Measurements from ENCODE around the gene KIF26A.
"Not testable (repeated sequence)": the region's sequence is repeated elsewhere in the genome, so short reads cannot be mapped to it uniquely, and the experiment has no call there.

The KIF26A gene

GRCh38 chr14:104145826-104146601, 7.6 kb downstream of the KIF26A start:
- no peak for DNase-seq

DNA sequence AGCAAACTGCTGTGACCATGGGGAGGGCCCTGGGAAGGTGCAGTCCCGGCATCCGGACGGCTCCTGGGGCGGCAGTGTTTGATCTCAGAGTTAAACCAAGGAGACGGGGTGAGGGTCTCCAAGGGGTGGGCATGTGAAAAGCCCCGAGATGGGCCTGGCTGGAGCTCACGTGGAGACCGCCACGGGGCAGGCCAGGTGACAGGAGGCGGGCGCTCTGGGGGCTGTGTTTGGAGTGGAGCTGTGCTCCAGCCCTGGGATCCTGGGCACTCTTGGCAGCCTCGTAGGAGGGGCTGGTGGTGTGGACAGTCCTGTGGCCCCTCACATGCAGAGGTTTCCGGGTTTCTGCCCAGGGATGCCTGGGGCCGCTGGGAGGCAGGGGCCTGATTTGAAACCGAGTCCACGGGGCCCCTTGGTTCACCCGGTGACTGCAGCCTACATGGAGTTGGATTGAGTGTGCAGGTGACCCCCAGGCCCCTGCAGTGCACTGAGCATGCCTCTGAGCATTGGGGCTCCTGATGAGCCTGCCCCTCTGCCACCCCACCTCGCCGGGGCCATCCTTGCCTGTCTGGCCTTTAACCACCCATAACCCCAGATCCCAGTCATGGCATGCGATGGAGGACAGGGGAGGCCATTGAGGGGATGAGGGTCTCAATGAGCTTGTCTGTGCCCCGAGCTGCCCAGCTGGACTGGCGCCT, 8.4 kb downstream of the KIF26A start:
- DNase-seq: no peak

GRCh38 chr14:104147346-104148125, 9.1 kb downstream of the KIF26A start:
- DNase-seq: no peak

DNA sequence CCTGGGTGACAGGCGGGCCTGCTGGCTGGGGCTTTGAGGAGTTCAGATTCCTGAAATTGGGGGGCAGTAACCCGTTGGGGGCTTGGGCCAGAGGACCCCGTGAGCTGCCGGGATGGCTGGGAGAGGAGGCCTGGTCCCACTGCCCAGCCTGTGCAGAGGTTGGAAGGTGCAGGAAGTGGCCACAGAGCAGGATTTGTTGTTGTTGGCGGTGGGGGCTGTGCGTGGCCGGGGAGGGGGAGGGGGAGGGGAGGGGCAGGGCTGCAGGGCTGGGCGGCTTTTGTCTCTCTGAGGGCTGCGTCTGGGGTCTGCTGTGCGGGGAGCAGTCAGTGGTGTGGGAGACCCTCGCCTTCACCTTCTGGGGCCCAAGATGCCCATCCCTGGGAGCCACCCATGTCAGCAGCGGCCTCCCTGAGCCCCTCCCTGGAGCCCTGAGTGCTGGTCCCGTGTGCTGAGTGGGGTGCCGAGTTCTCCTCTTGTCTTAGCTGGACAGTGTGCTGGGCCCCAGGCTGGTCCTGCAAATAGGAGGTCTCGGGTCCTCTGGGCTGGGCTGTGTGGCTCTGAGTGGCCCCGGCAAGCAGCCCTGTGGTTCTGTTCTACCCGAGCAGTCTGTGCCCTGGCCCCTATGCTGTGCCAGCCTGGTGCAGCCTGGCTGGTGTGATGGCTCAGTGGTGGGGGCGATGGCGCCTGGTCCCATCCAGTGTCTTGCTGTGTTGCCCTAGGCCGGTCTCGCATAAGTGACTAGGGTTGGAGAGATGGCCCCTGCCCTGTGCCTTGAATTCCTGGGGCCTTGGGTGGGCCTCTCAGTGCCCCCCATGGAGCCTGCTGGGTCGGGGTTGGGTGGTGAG, 10.3 kb downstream of the KIF26A start:
- DNase-seq: no peak

DNA sequence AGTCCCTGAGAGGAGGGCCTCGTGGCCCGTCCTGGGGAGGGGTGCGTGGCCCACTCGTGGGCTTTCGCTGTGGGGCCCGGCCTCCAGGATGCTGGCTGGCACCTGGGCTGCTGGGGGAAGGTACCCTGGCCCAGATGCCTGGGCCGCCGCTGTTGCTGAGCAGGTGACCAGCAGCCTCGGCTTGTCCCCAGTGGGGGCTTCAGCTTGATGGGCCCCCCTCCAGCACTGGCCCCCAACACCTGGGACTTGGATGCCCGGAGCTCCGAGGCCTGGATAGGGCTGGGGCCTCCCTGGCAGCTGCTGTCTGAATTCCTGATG, 10.8 kb downstream of the KIF26A start:
- DNase-seq: no peak

DNA sequence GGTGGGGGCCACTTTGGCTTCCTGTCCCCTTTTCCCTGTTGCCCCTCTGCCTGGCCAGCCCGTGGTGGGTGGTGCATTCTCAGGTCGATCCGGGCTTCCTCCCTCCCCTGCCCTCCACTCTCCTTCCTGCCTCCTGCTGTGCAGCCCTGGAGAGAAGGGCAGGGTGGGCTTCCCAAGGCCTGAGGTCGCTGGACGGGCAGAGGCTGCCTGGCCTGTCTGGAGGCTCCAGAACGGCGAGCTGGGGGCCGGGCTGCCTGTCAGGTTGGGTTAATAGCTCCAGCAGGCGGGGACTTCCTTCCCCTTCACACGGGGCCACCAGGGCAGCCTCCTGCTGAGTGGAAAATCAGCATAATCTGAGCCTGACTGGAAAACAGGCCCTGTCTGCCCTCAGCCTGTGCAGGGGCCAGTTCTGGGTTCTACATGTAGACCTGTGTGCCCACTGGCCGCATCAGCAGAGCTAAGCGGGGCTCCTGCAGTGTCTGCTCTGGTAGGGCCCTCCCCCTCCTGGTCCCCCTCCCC, 11.3 kb downstream of the KIF26A start:
- DNase-seq: no peak

- DNase-seq: no peak
Observed at GRCh38 chr14:104150136-104151025, 12.0 kb downstream of the KIF26A start.

DNA sequence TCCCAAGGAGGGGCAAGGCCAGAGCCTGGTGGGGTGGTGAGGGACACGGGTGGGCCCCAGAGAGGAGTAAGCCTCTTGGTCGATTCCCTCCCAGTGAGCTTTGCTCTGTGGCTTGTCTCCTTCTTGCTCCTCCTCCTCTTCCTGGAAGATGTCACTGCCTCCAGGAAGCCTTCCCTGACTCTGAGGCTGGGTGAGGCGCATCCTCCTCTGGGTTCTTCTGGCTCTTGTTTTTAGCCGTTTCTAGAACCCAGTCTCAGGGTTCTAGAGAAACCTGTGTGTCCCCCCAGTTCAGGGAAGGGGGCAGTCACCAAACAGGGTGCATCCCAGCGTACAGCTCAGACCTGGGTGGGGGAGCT, 12.6 kb downstream of the KIF26A start:
- DNase-seq: no peak

DNA sequence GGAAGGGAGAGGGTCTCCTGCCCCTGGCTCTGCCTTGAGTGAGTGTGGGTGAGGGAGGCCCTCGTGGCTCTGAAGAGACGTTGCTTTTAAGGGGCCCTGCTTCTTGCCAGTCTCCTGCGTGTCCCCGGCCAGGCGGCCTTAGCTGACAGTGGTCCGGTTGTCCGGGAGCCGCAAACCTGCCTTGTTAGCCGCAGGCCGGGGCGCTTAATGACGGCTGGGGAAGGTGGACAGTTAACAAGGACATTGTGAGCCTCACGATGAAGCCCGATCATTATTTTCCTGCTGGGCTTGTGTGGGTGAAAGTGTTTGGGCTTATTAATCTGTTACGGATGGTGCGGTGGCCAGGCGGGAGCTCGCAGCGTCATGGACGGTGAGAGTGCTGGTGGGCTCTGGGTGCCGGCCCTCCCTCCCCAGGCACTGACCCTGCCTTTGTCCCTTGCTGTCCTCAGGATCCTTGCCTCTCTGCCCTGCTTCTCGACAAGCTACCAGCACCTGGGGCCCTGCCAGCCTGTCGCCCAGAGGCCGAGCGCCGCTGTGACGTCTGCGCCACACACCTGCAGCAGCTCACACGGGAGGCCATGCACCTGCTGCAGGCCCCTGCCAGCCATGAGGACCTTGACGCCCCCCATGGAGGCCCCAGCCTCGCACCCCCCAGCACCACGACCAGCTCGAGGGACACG, 13.3 kb downstream of the KIF26A start:
- DNase-seq: no peak

DNA sequence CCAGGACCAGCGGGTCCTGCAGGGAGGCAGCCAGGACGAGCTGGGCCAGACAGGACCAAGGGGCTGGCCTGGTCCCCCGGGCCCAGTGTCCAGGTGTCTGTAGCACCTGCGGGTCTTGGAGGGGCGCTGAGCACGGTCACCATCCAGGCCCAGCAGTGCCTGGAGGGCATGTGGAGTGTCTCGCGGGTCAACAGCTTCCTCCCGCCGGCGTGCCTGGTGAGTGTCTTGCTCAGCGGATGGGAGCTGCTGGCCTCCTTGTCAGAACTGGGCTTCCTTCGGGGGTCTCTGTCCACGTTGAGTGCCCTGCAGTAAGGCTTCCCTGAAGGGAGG, 13.8 kb downstream of the KIF26A start:
- DNase-seq: no peak

DNA sequence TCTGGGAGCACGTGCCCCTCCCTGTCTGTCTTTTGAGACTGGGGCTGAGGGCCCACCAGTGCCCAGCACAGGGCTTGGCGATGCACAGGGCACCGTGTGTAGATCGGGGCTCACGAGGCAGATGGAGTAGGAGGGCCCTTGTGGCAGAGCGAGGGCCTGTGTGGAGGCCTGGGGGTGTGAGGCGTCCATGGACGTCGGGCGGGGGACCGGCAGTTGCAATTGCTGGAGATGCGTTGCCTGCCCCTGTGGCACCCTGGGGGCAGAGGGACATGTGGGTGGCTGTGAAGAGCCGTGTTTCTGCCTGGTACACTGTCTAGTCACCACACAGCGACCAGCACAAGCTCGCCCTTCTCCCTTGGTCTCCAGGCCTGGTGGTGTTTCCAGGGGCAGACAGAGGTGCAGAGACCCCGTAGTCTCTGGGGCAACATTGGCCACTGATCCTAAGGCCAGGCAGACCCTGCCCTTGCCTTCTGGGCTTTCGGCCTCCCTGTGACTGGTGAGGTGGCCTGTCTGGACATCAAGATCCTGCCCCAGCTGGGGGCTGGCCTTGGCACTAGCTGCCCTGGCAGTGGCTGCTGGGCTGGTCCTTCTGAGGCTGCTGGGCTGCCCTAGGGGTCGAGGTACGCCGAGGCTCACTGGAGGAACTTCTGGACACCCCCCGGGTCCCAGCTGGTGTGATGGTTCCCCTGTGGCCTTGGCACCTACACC, 14.5 kb downstream of the KIF26A start:
- no peak for DNase-seq

DNA sequence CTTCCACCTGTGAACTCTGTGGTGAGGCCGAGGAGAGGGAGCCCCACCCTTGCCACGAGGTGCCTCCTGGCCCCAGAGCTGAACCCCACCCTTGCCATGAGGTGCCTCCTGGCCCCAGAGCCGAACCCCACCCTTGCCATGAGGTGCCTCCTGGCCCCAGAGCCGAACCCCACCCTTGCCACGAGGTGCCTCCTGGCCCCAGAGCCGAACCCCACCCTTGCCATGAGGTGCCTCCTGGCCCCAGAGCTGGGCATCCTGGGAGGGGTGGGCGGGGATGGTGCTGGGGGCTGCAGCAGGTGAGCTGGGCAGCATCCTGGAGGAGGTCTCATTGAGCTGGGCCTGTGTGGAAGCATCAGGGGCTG, 15.0 kb downstream of the KIF26A start:
- DNase-seq: not testable (repeated sequence)

- DNase-seq: no peak
Observed at GRCh38 chr14:104154246-104154645, 15.9 kb downstream of the KIF26A start.

DNA sequence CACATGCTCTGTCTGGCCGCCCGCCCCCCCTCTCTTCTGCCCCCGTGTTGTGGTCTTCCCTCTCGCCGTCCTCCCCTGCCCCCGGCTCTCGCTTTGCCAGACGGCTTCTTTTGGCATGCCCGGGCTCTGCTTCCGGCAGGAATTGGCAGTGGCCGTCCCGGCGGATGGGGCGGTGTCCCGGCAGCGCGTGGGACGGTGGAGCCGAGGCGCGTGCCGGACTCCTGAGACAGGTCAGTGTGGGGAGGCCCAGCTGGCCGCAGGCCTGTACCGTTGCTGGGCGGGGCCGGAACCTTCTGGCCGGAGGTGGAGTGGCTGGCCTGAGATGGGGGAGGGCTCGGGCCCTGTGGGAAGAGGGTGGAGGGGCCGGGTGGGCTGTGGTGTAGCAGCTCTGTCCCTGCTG, 17.1 kb downstream of the KIF26A start:
- DNase-seq: no peak

DNA sequence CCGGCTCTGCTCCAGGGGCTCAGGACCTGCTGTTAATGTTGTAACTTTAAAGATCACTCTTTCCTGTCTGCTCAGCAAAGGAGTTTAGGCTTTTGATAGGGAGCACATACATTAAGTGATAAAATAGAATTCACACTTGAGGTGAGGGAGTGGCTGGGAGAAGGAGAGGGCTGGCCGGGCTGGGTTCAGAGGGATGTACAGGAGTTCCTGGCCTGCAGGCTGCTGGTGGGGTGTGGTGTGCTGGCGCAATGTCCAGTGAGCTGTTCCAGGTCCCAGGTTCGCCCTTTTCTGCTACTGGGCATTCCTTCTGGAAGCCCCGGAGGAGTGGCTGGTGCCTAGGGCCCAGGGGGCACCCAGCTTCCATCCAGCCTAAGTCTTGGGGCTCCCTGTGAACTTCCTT, 17.8 kb downstream of the KIF26A start:
- no peak for DNase-seq

GRCh38 chr14:104157016-104157928, 18.9 kb downstream of the KIF26A start:
- DNase-seq: no peak

GRCh38 chr14:104158827-104159798, 20.7 kb downstream of the KIF26A start:
- no peak for DNase-seq

DNA sequence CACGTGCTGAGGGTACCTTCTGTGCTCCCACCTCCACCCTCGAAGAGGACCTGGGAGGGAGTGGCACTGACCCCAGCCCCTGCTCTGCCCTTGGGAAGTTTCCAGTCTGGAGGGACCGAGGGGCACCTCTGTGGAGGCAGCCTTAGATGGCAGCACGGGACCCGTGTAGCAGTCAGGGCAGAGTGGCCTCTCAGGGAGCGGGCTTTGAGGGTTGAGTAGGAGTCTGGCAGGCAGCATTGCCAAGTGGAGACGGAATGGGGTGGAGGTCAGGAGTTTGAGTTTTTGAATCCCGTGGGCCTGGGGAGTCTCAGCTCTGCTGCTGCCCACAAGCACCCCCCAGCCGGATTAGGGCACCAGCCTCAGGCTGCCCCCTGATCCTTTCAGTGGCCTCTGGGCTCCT, 21.6 kb downstream of the KIF26A start:
- DNase-seq: no peak

All from CD4-positive, alpha-beta T cell treated with Interferon gamma for 1 hour (primary cell).